Kidney (tissue), 14 donors: Measurements from ENCODE around the gene HEXIM1. TPM values are rescaled to one million over a fixed set of nuclear protein-coding genes. Genes with fewer than 3 reads are reported as not detected.

Experiments
- DNase-seq, 5 donors: peaks; one replicate each; pipeline ENCODE4 v3.0.0-alpha.2; 2013 to 2020
- FAIRE-seq: peaks from 2 replicates; lab custom pipeline; 2012; peaks lifted over from hg19 to GRCh38; lab: Jason Lieb, UNC
- H3K27ac ChIP-seq, 2 donors: one replicate each; pipeline ENCODE4 v1.7.0; 2013; ENCODE audit warnings: low read depth in 2 of 2, low read length in 2 of 2, inconsistent platforms in 1 of 2
- H3K27me3 ChIP-seq: one replicate; pipeline ENCODE4 v1.7.1; 2013; ENCODE audit warnings: low read length, inconsistent platforms; ENCODE audit not compliant: control insufficient read depth, insufficient read depth
- H3K36me3 ChIP-seq, 3 donors: one replicate each; pipeline versions ENCODE4 v1.7.0 to v1.7.1; 2013; ENCODE audit warnings: low read length in 3 of 3, control low read depth in 1 of 3, inconsistent platforms in 1 of 3; ENCODE audit not compliant: insufficient read depth in 3 of 3, control insufficient read depth in 2 of 3
- H3K4me1 ChIP-seq, 3 donors: one replicate each; pipeline versions ENCODE4 v1.7.0 to v1.7.1; 2013; ENCODE audit warnings: low read length in 3 of 3, inconsistent platforms in 1 of 3, low read depth in 1 of 3; ENCODE audit not compliant: control insufficient read depth in 2 of 3, insufficient read depth in 2 of 3
- H3K4me3 ChIP-seq, 3 donors: one replicate each; pipeline versions ENCODE4 v1.7.0 to v1.8.1; 2013; ENCODE audit warnings: low read length in 3 of 3, control low read depth in 1 of 3, inconsistent platforms in 1 of 3
- H3K9ac ChIP-seq, 3 donors: one replicate each; pipeline versions ENCODE4 v1.7.0 to v1.7.1; 2013; ENCODE audit warnings: low read length in 3 of 3, control low read depth in 1 of 3, inconsistent platforms in 1 of 3
- H3K9me3 ChIP-seq, 3 donors: one replicate each; pipeline versions ENCODE4 v1.7.0 to v1.7.1; 2013; ENCODE audit warnings: low read length in 3 of 3, control low read depth in 1 of 3, inconsistent platforms in 1 of 3; ENCODE audit not compliant: control insufficient read depth in 2 of 3, insufficient read depth in 1 of 3
- intact Hi-C: fragments of 100-400 bp; cut with DNase I; formaldehyde crosslinking; loops from one replicate; pipeline ENCODE4 v1.11.1; 2022
- polyA plus RNA-seq: library from polyadenylated mRNA; stranded (reverse); fragments of 350-450 nt; fragmentation: Illumina TruSeq; extraction: RNeasy Lipid Tissue Mini Kit (QIAGEN cat#74804); gene quantifications from one replicate; pipeline ENCODE4 v1.2.3, GENCODE V29; 2014; ENCODE audit warnings: low read depth, low replicate concordance; ENCODE audit not compliant: insufficient read depth
- total RNA-seq: library from RNA; stranded (reverse); fragmentation: NEBNext Ultra II Directional; extraction: Animal tissue kit (Norgen Biotek cat#: 25700); gene quantifications from one replicate; pipeline ENCODE4 v1.2.1, GENCODE V29; 2021
- TF ChIP-seq, protein P1 (sequence below): IDR thresholded peaks from 3 replicates; pipeline ENCODE4 v1.5.1; 2012; ENCODE audit warnings: mild to moderate bottlenecking, moderate library complexity, borderline replicate concordance; ENCODE audit not compliant: insufficient read depth; ENCODE audit errors: extremely low read depth
- donor health status: control.
- donor health status: control.
- donor health status: control.
- donor health status: control.
- donor health status: control.
- donor health status: DM: yes; HTN: yes; CAD: no.
- donor health status: Normal renal cell carcinoma (clear cell type).

The HEXIM1 gene
- total and polyA plus RNA-seq, 2 donors from 2014 or later: 25.0 to 34.7 TPM

DNA sequence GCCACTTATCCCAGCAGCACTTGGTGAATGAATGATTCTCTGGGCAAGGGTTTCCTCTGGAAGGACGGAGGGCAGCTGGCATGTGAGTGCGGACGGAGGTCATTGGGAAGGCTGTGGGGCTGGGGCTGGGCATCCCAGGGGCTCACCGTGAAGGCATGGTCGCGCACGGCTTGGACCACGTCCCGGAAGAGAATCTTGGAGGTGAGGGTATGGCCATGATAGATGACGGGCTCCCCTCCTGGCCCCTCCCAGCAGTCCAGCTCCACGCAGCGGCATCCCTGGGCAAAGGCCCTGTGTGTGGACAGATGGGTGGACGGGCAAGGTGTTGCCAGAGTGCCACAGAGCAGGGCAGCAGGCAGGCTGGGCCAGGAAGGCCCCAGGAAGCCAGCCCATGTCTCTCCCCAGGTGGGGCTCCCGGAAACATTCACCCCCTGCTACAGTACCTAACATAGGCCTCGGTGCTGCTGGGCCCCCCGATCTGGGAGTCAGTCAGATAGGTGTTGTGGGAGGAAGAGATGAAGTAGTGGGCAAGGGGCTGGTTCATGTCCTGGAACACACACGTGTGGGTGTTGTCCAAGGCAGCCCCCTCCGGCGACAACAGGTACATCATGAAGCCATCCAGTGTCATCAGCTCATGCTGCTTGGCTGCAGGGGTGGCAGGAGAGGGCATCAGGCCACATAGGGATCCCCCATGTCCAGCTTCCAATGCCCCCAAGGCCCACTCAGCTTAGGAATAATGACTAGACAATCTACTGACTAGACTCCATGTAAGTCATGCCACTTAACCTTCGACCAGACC is 30.2 kb upstream of the HEXIM1 start:
- Histone ChIP-seq H3K4me1 (no peaks in the 10 kb centered on the region), H3K9ac (no peak overlapping the region), H3K36me3 (no peaks in the 10 kb centered on the region), H3K9me3 (no peaks in the 10 kb centered on the region), H3K4me3 (no peak overlapping the region), H3K27me3 (no peaks in the 10 kb centered on the region), H3K27ac (no peak overlapping the region)
- TF ChIP-seq, protein P1, sequence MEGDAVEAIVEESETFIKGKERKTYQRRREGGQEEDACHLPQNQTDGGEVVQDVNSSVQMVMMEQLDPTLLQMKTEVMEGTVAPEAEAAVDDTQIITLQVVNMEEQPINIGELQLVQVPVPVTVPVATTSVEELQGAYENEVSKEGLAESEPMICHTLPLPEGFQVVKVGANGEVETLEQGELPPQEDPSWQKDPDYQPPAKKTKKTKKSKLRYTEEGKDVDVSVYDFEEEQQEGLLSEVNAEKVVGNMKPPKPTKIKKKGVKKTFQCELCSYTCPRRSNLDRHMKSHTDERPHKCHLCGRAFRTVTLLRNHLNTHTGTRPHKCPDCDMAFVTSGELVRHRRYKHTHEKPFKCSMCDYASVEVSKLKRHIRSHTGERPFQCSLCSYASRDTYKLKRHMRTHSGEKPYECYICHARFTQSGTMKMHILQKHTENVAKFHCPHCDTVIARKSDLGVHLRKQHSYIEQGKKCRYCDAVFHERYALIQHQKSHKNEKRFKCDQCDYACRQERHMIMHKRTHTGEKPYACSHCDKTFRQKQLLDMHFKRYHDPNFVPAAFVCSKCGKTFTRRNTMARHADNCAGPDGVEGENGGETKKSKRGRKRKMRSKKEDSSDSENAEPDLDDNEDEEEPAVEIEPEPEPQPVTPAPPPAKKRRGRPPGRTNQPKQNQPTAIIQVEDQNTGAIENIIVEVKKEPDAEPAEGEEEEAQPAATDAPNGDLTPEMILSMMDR: no peak
- intact Hi-C loops: loop anchor here (10.0 kb wide), 1 partner anchor 193 kb away; no protein-coding TSS in a partner anchor
- no peak for FAIRE-seq
- peak in 1 of 5 donors; percentile 70 for DNase-seq

DNA sequence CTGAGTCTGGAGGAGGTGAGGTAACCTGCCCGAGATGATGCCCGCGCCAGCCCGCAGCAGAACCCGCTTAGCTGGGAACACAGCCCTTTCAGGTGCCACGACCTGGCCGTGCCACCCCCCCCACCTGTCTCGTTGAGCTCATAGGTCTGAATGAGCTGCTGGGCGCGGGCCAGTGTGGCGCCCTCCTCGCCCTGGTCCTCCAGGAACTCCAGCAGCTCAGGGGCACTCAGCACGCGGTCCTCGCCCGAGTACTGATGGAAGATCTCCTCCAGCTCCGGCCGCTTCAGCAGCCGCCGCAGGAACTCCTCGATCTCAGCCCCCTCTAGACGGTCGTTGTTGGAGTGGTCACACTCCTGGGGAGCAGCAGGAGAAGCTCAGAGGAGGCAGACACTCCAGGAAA is 29.6 kb upstream of the HEXIM1 start:
- no peaks in the 10 kb centered on the region for H3K36me3 ChIP-seq
- no peak for FAIRE-seq

DNA sequence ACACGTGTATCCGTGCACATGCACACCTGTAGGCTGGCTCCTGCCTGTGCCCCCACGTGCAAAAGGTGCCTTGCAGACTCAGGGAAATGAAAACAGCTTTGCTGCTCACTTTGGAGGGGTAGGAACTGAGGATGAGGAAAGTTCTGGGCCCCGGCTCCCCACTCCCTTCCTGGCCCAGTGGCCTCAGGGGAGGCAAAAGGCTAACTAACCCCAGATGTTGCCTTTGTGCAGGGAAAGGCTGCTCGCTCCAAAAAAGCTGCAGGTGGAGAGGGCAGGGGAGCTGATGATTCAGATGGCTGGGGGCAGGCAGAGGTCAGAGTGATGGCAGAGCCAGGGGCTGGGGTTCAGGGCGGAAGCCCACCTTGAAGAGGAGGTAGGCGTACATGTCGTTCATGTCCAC is 28.3 kb upstream of the HEXIM1 start:
- H3K27ac ChIP-seq: no peak overlapping the region
- no peaks in the 10 kb centered on the region for H3K36me3 ChIP-seq
- no peaks in the 10 kb centered on the region for H3K9me3 ChIP-seq
- DNase-seq (no peak), FAIRE-seq (no peak)
- TF ChIP-seq, protein P1: no peak
- H3K4me1 ChIP-seq: no peaks in the 10 kb centered on the region
- no peaks in the 10 kb centered on the region for H3K27me3 ChIP-seq
- intact Hi-C loops: loop anchor here (10.0 kb wide), 1 partner anchor 195 kb away; no protein-coding TSS in a partner anchor
- no peak overlapping the region for H3K9ac ChIP-seq
- no peak overlapping the region for H3K4me3 ChIP-seq

More for the DNA sequence above, 29.6 kb upstream of the HEXIM1 start:
- no peaks in the 10 kb centered on the region for H3K27me3 ChIP-seq
- intact Hi-C loops: loop anchor here (10.0 kb wide), 1 partner anchor 194 kb away; no protein-coding TSS in a partner anchor
- no peak overlapping the region for H3K9ac ChIP-seq
- no peaks in the 10 kb centered on the region for H3K9me3 ChIP-seq
- DNase-seq: peak in 1 of 5 donors; percentile 67
- H3K27ac ChIP-seq: no peak overlapping the region
- TF ChIP-seq, protein P1: no peak
- H3K4me1 ChIP-seq: no peaks in the 10 kb centered on the region
- no peak overlapping the region for H3K4me3 ChIP-seq
